CD4-positive, alpha-beta T cell (primary cell): ENCODE data around the gene ZNF302. TPM values are rescaled to one million over a fixed set of nuclear protein-coding genes. Genes with fewer than 3 reads are reported as not detected.

ENCODE experiments used
- ATAC-seq: fragments of 200-7000 bp; cut with Tn5 transposase; one replicate; pipeline ENCODE4 v1.10.0; 2022; ENCODE audit warnings: mild to moderate bottlenecking; ENCODE audit not compliant: poor library complexity
- CTCF ChIA-PET: fragments of 350-600 bp; sonication (Branson Sonifier 250); formaldehyde crosslinking; loops from one replicate; lab custom pipeline; 2021; ENCODE audit warnings: antibody characterized with exemption, inconsistent platforms; lab: Charles Lee
- POLR2A ChIA-PET: fragments of 350-600 bp; sonication (Branson Sonifier 250); formaldehyde crosslinking; loops from one replicate; lab custom pipeline; 2021; ENCODE audit warnings: antibody characterized with exemption, inconsistent platforms; lab: Charles Lee
- DNase-seq, 14 experiments: peaks; one replicate each; pipeline ENCODE4 v3.0.0-alpha.2; 2013 to 2020; ENCODE audit warnings: mixed read lengths in 2 of 14
- H3K27ac ChIP-seq, 2 donors: one replicate each; pipeline versions ENCODE4 v1.5.1 to v1.7.0; 2013; ENCODE audit warnings: low read length in 2 of 2, low read depth in 1 of 2, mild to moderate bottlenecking in 1 of 2
- H3K27me3 ChIP-seq, 2 experiments: 1 replicate in 1 of 2; 2 replicates in 1 of 2; pipeline versions ENCODE4 v1.6.1 to v1.7.0; 2013; ENCODE audit warnings: low read length in 2 of 2, control low read depth in 1 of 2, mild to moderate bottlenecking in 1 of 2, moderate library complexity in 1 of 2; ENCODE audit not compliant: insufficient read depth in 2 of 2, control insufficient read depth in 1 of 2
- H3K36me3 ChIP-seq: one replicate; pipeline ENCODE4 v1.6.1; 2013; ENCODE audit warnings: low read length, control low read depth; ENCODE audit not compliant: insufficient read depth
- H3K4me1 ChIP-seq: one replicate; pipeline ENCODE4 v1.6.1; 2013; ENCODE audit warnings: low read length, control low read depth; ENCODE audit not compliant: insufficient read depth
- H3K4me3 ChIP-seq: one replicate; pipeline ENCODE4 v1.5.1; 2013; ENCODE audit warnings: mild to moderate bottlenecking, low read length, moderate library complexity
- H3K9me3 ChIP-seq, 2 experiments: 1 replicate in 1 of 2; 2 replicates in 1 of 2; pipeline versions ENCODE4 v1.6.1 to v1.7.0; 2013; ENCODE audit warnings: low read length in 2 of 2, mild to moderate bottlenecking in 2 of 2, control low read depth in 1 of 2, moderate library complexity in 1 of 2; ENCODE audit not compliant: control insufficient read depth in 1 of 2, insufficient read depth in 1 of 2
- H3K27ac Mint-ChIP-seq: one replicate; pipeline ENCODE4 v1.8.0; 2020; ENCODE audit warnings: mixed read lengths
- H3K27me3 Mint-ChIP-seq: one replicate; pipeline ENCODE4 v1.8.0; 2021; ENCODE audit warnings: mixed read lengths
- H3K36me3 Mint-ChIP-seq: one replicate; pipeline ENCODE4 v1.8.0; 2021; ENCODE audit warnings: low read depth, mixed read lengths
- H3K4me1 Mint-ChIP-seq: one replicate; pipeline ENCODE4 v1.8.0; 2021; ENCODE audit warnings: low read depth, mixed read lengths
- H3K4me3 Mint-ChIP-seq: one replicate; pipeline ENCODE4 v1.8.0; 2020; ENCODE audit warnings: mild to moderate bottlenecking, mixed read lengths
- H3K9me3 Mint-ChIP-seq: one replicate; pipeline ENCODE4 v1.8.0; 2020; ENCODE audit warnings: mixed read lengths
- intact Hi-C, 2 experiments: fragments of 100-400 bp; cut with DNase I in 1 of 2; cut with micrococcal nuclease in 1 of 2; formaldehyde crosslinking; loops; one replicate each; pipeline versions ENCODE4 v1.15.1 to v1.9.0; 2023 to 2025; cut with DNase I, micrococcal nuclease
- total RNA-seq, 174 experiments: library from RNA in 2 of 174; stranded (reverse) in 2 of 174; gene quantifications; one replicate each; pipeline ENCODE4 v1.2.3 and lab custom pipeline; 2021 to 2026
- TF ChIP-seq, protein P1 (sequence below): fragments of 200-600 bp; IDR thresholded peaks from one replicate; pipeline ENCODE4 v1.8.0; 2022; ENCODE audit warnings: antibody characterized with exemption, mild to moderate bottlenecking

The ZNF302 gene
- total RNA-seq, 2 experiments from 2014 or later: 12.2 to 12.9 TPM

GRCh38 chr19:34690372-34690771, 12.9 kb downstream of the ZNF302 start:
- intact Hi-C loops: no loop called here
- Histone ChIP-seq H3K27me3 (peaks cover 0 to 4% of the 10 kb centered on the region in 2 experiments), H3K4me3 (no peak overlapping the region), H3K36me3 (no peaks in the 10 kb centered on the region), H3K4me1 (no peaks in the 10 kb centered on the region), H3K27ac (no peak overlapping the region), H3K9me3 (peaks cover 7 to 53% of the 10 kb centered on the region in 2 experiments)
- no peak for DNase-seq
- no peak for ATAC-seq
- H3K27ac Mint-ChIP-seq: no peak overlapping the region
- H3K9me3 Mint-ChIP-seq: peaks cover 24% of the 10 kb centered on the region
- TF ChIP-seq, protein P1, sequence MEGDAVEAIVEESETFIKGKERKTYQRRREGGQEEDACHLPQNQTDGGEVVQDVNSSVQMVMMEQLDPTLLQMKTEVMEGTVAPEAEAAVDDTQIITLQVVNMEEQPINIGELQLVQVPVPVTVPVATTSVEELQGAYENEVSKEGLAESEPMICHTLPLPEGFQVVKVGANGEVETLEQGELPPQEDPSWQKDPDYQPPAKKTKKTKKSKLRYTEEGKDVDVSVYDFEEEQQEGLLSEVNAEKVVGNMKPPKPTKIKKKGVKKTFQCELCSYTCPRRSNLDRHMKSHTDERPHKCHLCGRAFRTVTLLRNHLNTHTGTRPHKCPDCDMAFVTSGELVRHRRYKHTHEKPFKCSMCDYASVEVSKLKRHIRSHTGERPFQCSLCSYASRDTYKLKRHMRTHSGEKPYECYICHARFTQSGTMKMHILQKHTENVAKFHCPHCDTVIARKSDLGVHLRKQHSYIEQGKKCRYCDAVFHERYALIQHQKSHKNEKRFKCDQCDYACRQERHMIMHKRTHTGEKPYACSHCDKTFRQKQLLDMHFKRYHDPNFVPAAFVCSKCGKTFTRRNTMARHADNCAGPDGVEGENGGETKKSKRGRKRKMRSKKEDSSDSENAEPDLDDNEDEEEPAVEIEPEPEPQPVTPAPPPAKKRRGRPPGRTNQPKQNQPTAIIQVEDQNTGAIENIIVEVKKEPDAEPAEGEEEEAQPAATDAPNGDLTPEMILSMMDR: no peak
- H3K36me3 Mint-ChIP-seq: peaks cover 37% of the 10 kb centered on the region
- peaks cover 38% of the 10 kb centered on the region for H3K27me3 Mint-ChIP-seq
- no peaks in the 10 kb centered on the region for H3K4me1 Mint-ChIP-seq
- POLR2A ChIA-PET: no interaction called here
- CTCF ChIA-PET: no interaction called here
- H3K4me3 Mint-ChIP-seq: no peak overlapping the region

- no peak overlapping the region for H3K4me3 Mint-ChIP-seq
- intact Hi-C loops: no loop called here
Measured at GRCh38 chr19:34692549-34692948, 15.1 kb downstream of the ZNF302 start.

GRCh38 chr19:34707661-34708060, 30.2 kb downstream of the ZNF302 start:
- Mint-ChIP-seq H3K9me3 (peaks cover 2% of the 10 kb centered on the region), H3K4me3 (no peak overlapping the region), H3K4me1 (no peaks in the 10 kb centered on the region), H3K36me3 (no peaks in the 10 kb centered on the region), H3K27me3 (peaks cover 36% of the 10 kb centered on the region), H3K27ac (no peak overlapping the region)
- Histone ChIP-seq H3K27ac (no peak overlapping the region), H3K4me1 (no peaks in the 10 kb centered on the region), H3K4me3 (no peak overlapping the region), H3K9me3 (peaks cover 0 to 6% of the 10 kb centered on the region in 2 experiments), H3K27me3 (peaks cover 3 to 7% of the 10 kb centered on the region in 2 experiments), H3K36me3 (no peaks in the 10 kb centered on the region)
- POLR2A ChIA-PET: no interaction called here
- ATAC-seq: no peak
- intact Hi-C loops: no loop called here
- CTCF ChIA-PET: no interaction called here
- no peak for DNase-seq
- TF ChIP-seq, protein P1: no peak

More at GRCh38 chr19:34692549-34692948, 15.1 kb downstream of the ZNF302 start:
- Histone ChIP-seq H3K4me1 (no peaks in the 10 kb centered on the region), H3K36me3 (no peaks in the 10 kb centered on the region), H3K27ac (no peak overlapping the region), H3K4me3 (no peak overlapping the region), H3K9me3 (peaks cover 4 to 31% of the 10 kb centered on the region in 2 experiments), H3K27me3 (peaks cover 3 to 14% of the 10 kb centered on the region in 2 experiments)
- TF ChIP-seq, protein P1: no peak
- H3K27me3 Mint-ChIP-seq: peaks cover 40% of the 10 kb centered on the region
- ATAC-seq (no peak), DNase-seq (no peak)
- peaks cover 17% of the 10 kb centered on the region for H3K36me3 Mint-ChIP-seq
- H3K4me1 Mint-ChIP-seq: no peaks in the 10 kb centered on the region
- ChIA-PET CTCF (no interaction called here), POLR2A (no interaction called here)
- no peak overlapping the region for H3K27ac Mint-ChIP-seq
- H3K9me3 Mint-ChIP-seq: peaks cover 14% of the 10 kb centered on the region
